HG02678 (cell line): ENCODE data around the gene CHST12.

Source experiments
- ATAC-seq: cut with Tn5 transposase; IDR thresholded peaks from one replicate; pipeline ENCODE4 v1.9.1; 2021; ENCODE audit warnings: mild to moderate bottlenecking, moderate library complexity; ENCODE audit not compliant: unreplicated experiment

Gene CHST12

DNA sequence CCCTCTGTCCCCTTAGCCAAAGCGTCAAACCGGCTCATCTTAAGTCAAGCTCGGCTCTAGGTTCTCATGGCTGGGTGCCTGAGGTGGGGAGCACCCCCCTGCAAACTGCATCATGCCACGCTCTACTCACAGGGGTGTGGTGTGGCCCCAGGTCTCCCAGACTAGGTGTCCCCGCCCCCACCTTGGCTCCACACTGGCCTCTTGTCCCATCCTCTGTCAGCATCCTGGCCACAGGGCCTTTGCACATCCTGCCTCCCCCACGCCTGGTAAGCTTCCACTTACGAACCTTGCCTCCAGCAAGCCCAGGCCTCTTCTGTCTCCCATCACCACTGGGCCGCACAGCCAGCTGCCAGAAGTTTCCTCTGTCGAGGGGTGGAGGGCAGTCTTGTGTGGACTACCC lies 93.0 kb downstream of the CHST12 start:
- no peak for ATAC-seq

DNA sequence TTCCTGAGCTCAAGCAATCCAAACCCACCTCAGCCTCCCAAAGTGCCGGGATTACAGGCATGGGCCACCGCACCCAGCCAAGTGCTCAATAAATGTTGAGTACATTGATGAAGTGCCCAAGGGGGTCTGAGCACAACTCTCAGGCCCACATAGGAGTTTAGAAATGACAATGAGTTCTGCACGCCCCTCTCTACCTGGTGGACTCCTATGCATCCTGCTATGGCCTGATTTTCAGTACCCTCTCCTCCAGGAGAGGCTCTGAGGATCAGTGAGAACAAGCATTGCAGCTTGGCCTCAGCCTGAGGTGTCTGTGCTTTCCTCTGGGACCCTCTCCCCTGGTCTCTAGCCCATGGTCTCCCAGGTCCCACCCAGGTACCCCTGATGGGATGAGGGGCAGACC lies 93.7 kb downstream of the CHST12 start:
- ATAC-seq: no peak

DNA sequence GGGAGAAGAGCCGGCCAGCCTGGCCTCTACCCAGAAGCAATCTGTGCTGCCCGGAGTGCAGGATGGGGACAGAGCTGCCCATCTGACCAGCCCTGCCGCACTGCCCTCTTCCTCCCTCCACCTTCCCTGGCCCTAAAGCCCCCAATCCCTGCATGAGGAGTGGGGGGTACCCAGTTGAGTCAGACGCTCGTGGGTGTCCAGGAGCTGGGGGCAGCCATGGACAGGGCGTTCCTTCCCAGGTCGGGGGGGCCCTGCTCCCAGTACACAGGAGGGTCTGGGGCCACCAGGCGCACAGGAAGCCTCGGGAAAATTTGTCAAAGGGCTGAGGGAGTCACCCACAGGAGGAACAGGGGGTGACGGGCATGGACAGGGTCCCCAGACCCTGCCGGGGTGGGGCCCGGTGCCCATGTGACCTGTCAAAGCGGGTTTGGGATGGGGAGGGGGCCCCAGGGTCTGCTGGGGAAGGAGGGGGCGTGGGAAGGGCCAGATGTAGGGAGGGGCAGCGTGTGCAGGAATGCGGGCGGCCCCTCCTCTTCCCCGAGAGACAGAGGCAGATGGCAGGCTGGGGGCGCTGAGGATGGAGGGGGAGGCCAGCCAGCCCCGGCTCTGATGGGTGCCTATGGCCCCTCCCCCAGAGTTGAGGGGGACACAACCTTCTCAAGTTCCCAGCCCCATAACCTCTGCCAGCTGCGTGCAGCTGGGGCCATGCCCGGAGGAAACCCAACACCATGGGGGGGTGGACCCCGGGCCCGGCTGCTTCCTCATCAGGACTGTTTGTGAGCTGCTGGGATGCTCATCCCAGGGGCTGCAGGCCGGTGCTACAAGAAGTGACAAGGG lies 94.3 kb downstream of the CHST12 start:
- ATAC-seq: no peak
